Muscle of leg (tissue), 11 donors: Measurements from ENCODE around the gene SNX25. TPM values are rescaled to one million over a fixed set of nuclear protein-coding genes. Genes with fewer than 3 reads are reported as not detected.

Experiments used
- DNase-seq: peaks from one replicate; pipeline ENCODE4 v3.0.0; 2013
- H3K27ac ChIP-seq: one replicate; pipeline ENCODE4 v1.5.1; 2013; ENCODE audit warnings: mild to moderate bottlenecking, low read length, control low read depth
- H3K27me3 ChIP-seq: one replicate; pipeline ENCODE4 v1.6.1; 2013; ENCODE audit warnings: low read length; ENCODE audit not compliant: control insufficient read depth, insufficient read depth
- H3K36me3 ChIP-seq: one replicate; pipeline ENCODE4 v1.6.1; 2013; ENCODE audit warnings: low read length; ENCODE audit not compliant: control insufficient read depth, insufficient read depth
- H3K4me1 ChIP-seq: one replicate; pipeline ENCODE4 v1.6.1; 2013; ENCODE audit warnings: low read length; ENCODE audit not compliant: control insufficient read depth, insufficient read depth
- H3K4me3 ChIP-seq: one replicate; pipeline ENCODE4 v1.5.1; 2013; ENCODE audit warnings: low read length, control low read depth
- H3K9me3 ChIP-seq: replicated peaks from 2 replicates; pipeline ENCODE4 v1.6.1; 2013; ENCODE audit warnings: low read depth, low read length; ENCODE audit not compliant: control insufficient read depth
- WGBS: methylation state at CpG from one replicate; pipeline ENCODE4 v1.1.5; 2013; ENCODE audit warnings: missing lambda C conversion rate; ENCODE audit not compliant: insufficient coverage; 5-methylcytosine and 5-hydroxymethylcytosine counted together
- polyA plus RNA-seq, 8 donors: library from polyadenylated mRNA; unstranded; fragments of 120-200 nt; gene quantifications; one replicate each; pipeline versions ENCODE4 v1.2.1 to v1.2.3, GENCODE V29; 2013; ENCODE audit warnings: inconsistent platforms in 1 of 8, low replicate concordance in 1 of 8; ENCODE audit not compliant: insufficient read length in 8 of 8, insufficient read depth in 1 of 8
- total RNA-seq: library from RNA; stranded (reverse); fragments of 120-200 nt; gene quantifications from one replicate; pipeline ENCODE4 v1.2.4, GENCODE V29; 2013

The SNX25 gene
- total and polyA plus RNA-seq, 9 donors: 7.0 to 14.6 (median 8.2) TPM

DNA sequence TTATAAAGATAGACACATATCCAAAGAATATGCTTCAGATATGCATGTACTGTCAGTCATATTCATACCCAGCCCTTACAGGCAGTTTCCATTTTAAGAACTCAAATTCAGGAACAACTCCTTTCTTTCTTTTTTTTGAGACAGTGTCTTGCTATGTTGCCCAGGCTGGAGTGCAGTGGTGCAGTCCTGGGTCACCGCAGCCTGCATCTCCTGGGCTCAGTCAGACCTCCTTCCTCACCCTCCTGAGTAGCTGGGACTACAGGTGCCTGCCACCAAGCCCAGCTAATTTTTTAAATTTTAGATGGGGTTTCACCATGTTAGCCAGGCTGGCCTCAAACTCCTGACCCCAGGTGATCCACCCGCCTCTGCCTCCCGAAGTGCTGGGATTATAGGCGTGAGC is 34.5 kb downstream of the SNX25 start:
- Histone ChIP-seq H3K9me3 (peaks cover 2% of the 10 kb centered on the region), H3K27ac (no peak overlapping the region), H3K4me3 (no peak overlapping the region), H3K4me1 (peaks cover 4% of the 10 kb centered on the region), H3K36me3 (no peaks in the 10 kb centered on the region), H3K27me3 (no peaks in the 10 kb centered on the region)
- DNase-seq: no peak
- 80% methylated on average over 1 of the region's 4 CpGs for WGBS

DNA sequence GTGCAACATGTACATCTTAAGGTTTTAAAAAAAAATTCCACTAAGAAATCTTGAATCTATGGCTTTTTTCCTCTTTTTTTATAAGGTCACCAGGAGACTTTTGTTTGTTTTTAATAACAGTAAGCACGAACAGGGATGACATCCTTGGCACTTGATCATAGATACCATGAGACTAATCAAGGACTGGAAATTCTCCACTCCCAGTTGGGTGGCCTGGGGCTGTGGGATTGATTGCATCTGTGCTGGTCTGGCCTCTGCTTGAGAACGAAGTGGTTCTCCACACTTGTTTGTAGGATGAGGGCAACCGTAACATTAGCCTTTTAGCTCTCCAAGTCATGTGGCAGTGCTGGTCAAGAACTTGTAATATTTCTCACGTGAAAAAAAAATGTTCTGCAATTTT is 35.4 kb downstream of the SNX25 start:
- Histone ChIP-seq H3K36me3 (no peaks in the 10 kb centered on the region), H3K4me1 (peaks cover 4% of the 10 kb centered on the region), H3K27ac (no peak overlapping the region), H3K27me3 (no peaks in the 10 kb centered on the region), H3K9me3 (peaks cover 2% of the 10 kb centered on the region), H3K4me3 (no peak overlapping the region)
- no CpG with 5 or more reads among the region's 4 CpGs for WGBS
- DNase-seq: peak; percentile 35

GRCh38 chr4:185246453-185246852 is 37.1 kb downstream of the SNX25 start:
- Histone ChIP-seq H3K27me3 (no peaks in the 10 kb centered on the region), H3K9me3 (peaks cover 1% of the 10 kb centered on the region), H3K4me1 (peaks cover 4% of the 10 kb centered on the region), H3K4me3 (no peak overlapping the region), H3K27ac (no peak overlapping the region), H3K36me3 (no peaks in the 10 kb centered on the region)
- DNase-seq: peak; percentile 12
- no CpG with 5 or more reads among the region's 1 CpG for WGBS

GRCh38 chr4:185247151-185247550 is 37.8 kb downstream of the SNX25 start:
- no peaks in the 10 kb centered on the region for H3K9me3 ChIP-seq
- no peak overlapping the region for H3K4me3 ChIP-seq
- no CpG with 5 or more reads among the region's 1 CpG for WGBS
- H3K4me1 ChIP-seq: peaks cover 4% of the 10 kb centered on the region
- no peak for DNase-seq
- no peak overlapping the region for H3K27ac ChIP-seq
- no peaks in the 10 kb centered on the region for H3K27me3 ChIP-seq
- no peaks in the 10 kb centered on the region for H3K36me3 ChIP-seq

DNA sequence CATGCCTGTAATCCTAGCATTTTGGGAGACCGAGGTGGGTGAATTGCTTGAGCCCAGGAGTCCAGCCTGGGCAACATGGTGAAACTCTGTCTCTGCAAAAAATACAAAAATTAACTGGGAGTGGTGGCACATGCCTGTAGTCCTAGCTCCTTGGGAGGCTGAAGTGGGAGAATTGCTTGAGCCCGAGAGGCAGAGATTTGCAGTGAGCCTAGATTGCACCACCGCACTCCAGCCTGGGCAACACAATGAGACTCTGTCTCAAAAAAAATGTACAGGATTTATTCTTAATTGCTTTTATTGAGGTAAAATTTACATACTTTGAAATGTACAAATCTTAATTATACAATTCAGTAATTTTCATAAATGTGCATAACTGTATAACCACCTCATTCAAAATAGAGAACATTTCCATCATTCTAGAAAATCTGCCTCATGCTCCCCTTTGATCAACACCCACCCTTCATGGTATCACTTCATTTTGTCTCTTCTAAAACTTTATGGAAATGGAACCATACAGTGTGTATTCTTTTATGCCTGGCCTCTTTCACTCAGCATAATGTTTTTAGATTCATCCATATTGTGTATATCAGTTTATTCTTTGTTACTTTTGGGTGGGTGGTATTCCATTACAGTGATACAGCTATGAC is 39.1 kb downstream of the SNX25 start:
- DNase-seq: no peak
- Histone ChIP-seq H3K36me3 (no peaks in the 10 kb centered on the region), H3K4me1 (peaks cover 4% of the 10 kb centered on the region), H3K9me3 (no peaks in the 10 kb centered on the region), H3K27me3 (no peaks in the 10 kb centered on the region), H3K4me3 (no peak overlapping the region), H3K27ac (no peak overlapping the region)
- WGBS: 80% methylated on average over 1 of the region's 3 CpGs

- Histone ChIP-seq H3K27me3 (no peaks in the 10 kb centered on the region), H3K27ac (no peak overlapping the region), H3K36me3 (no peaks in the 10 kb centered on the region), H3K4me1 (peaks cover 4% of the 10 kb centered on the region), H3K4me3 (no peak overlapping the region), H3K9me3 (no peaks in the 10 kb centered on the region)
- no CpG with 5 or more reads among the region's 2 CpGs for WGBS
- DNase-seq: no peak
These were observed 39.7 kb downstream of the SNX25 start for GRCh38 chr4:185249105-185249504.

- DNase-seq: no peak
- Histone ChIP-seq H3K27ac (no peak overlapping the region), H3K27me3 (no peaks in the 10 kb centered on the region), H3K4me1 (peaks cover 5% of the 10 kb centered on the region), H3K9me3 (no peaks in the 10 kb centered on the region), H3K4me3 (no peak overlapping the region), H3K36me3 (no peaks in the 10 kb centered on the region)
- no CpG with 5 or more reads among the region's 5 CpGs for WGBS
These were observed 45.0 kb downstream of the SNX25 start for GRCh38 chr4:185254434-185254833.

DNA sequence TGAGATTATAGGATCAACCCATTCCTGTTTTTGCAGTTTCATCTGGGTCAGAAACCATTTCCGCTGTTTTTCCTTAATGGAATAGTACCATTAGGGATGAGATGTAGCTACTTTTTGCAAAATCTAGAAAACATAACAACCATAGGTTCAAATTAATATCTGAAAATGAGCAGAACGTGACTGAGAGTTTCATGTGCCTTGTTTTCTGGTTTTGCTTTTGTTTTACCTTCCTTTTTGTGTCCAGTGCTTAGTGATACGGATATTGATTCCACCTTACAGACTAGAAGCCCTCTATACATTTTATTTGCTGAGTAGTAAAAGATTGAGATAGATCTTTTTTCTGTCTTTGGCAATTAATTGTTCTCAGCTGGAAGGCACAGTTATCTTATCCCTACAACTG is 46.5 kb downstream of the SNX25 start:
- H3K4me3 ChIP-seq: no peak overlapping the region
- H3K36me3 ChIP-seq: no peaks in the 10 kb centered on the region
- no peaks in the 10 kb centered on the region for H3K27me3 ChIP-seq
- no CpG with 5 or more reads among the region's 3 CpGs for WGBS
- peaks cover 5% of the 10 kb centered on the region for H3K4me1 ChIP-seq
- no peak overlapping the region for H3K27ac ChIP-seq
- no peaks in the 10 kb centered on the region for H3K9me3 ChIP-seq
- no peak for DNase-seq

GRCh38 chr4:185256446-185256845 is 47.0 kb downstream of the SNX25 start:
- no peaks in the 10 kb centered on the region for H3K36me3 ChIP-seq
- no CpG with 5 or more reads among the region's 3 CpGs for WGBS
- H3K27me3 ChIP-seq: no peaks in the 10 kb centered on the region
- peaks cover 5% of the 10 kb centered on the region for H3K4me1 ChIP-seq
- no peak overlapping the region for H3K27ac ChIP-seq
- DNase-seq: no peak
- H3K9me3 ChIP-seq: no peaks in the 10 kb centered on the region
- H3K4me3 ChIP-seq: no peak overlapping the region

GRCh38 chr4:185257086-185257485 is 47.7 kb downstream of the SNX25 start:
- WGBS: no CpG with 5 or more reads among the region's 3 CpGs
- DNase-seq: no peak
- H3K4me1 ChIP-seq: peaks cover 5% of the 10 kb centered on the region
- H3K27ac ChIP-seq: no peak overlapping the region
- H3K9me3 ChIP-seq: no peaks in the 10 kb centered on the region
- no peaks in the 10 kb centered on the region for H3K27me3 ChIP-seq
- H3K36me3 ChIP-seq: no peaks in the 10 kb centered on the region
- no peak overlapping the region for H3K4me3 ChIP-seq

DNA sequence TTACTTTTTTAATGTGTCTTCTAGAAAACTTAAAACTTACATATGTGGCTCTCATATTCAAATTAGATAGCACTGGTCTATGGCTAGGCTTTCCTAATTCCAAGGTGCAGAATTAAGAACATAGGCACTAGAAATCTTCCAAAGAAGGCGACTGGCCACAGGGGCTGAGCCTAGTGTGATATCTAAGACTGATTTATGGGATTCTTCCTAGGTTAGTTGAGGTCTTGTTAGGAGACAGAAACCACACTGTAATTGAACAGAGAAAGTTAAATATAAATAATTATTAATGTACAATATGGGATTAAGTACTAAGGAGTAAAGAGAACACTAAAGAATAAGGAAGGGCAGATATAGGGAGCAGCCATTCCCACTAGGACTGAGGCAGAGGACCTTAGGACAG is 48.3 kb downstream of the SNX25 start:
- Histone ChIP-seq H3K27me3 (no peaks in the 10 kb centered on the region), H3K4me3 (no peak overlapping the region), H3K4me1 (peaks cover 5% of the 10 kb centered on the region), H3K27ac (peak overlapping the region; percentile 86), H3K36me3 (no peaks in the 10 kb centered on the region), H3K9me3 (no peaks in the 10 kb centered on the region)
- no CpG with 5 or more reads among the region's 1 CpG for WGBS
- no peak for DNase-seq
